DND-41 (cell line): Measurements from ENCODE around the gene ACAP3.

Source experiments
- ATAC-seq: fragments of 200-7000 bp; cut with Tn5 transposase; 3 replicates; pipeline ENCODE4 v1.9.1; 2021; ENCODE audit warnings: low read depth; ENCODE audit not compliant: insufficient read depth
- DNase-seq: peaks from one replicate; pipeline ENCODE4 v3.0.0-alpha.2; 2020
- H2AFZ ChIP-seq: 2 replicates; pipeline ENCODE4 v1.6.0; 2012; ENCODE audit warnings: low read depth, low read length
- H3K27ac ChIP-seq: 2 replicates; pipeline ENCODE4 v1.5.1; 2012; ENCODE audit warnings: low read length, inconsistent platforms
- H3K27me3 ChIP-seq: fragments of 200-600 bp; sonication (generic); 2 replicates; pipeline ENCODE4 v1.6.0; 2012; ENCODE audit warnings: low read length, mild to moderate bottlenecking, inconsistent platforms; ENCODE audit not compliant: insufficient read depth, poor library complexity
- H3K36me3 ChIP-seq: 2 replicates; pipeline ENCODE4 v1.5.1; 2012; ENCODE audit warnings: low read length, inconsistent platforms; ENCODE audit not compliant: insufficient read depth
- H3K4me1 ChIP-seq: 2 replicates; pipeline ENCODE4 v1.5.1; 2012; ENCODE audit warnings: mild to moderate bottlenecking, low read length; ENCODE audit not compliant: insufficient read depth
- H3K4me2 ChIP-seq: 2 replicates; pipeline ENCODE4 v1.6.0; 2012; ENCODE audit warnings: mild to moderate bottlenecking, moderate library complexity, low read length, inconsistent platforms; ENCODE audit not compliant: insufficient read depth
- H3K4me3 ChIP-seq, 2 experiments: fragments of 200-600 bp in 1 of 2; shearing (Covaris generic) in 1 of 2; 2 replicates each; pipeline ENCODE4 v1.5.1; 2012 to 2016; ENCODE audit warnings: inconsistent platforms in 2 of 2, low read length in 2 of 2, mild to moderate bottlenecking in 2 of 2, low read depth in 1 of 2, moderate library complexity in 1 of 2
- H3K79me2 ChIP-seq: 2 replicates; pipeline ENCODE4 v1.6.0; 2012; ENCODE audit warnings: low read length, inconsistent platforms; ENCODE audit not compliant: insufficient read depth
- H3K9ac ChIP-seq: 2 replicates; pipeline ENCODE4 v1.6.0; 2012; ENCODE audit warnings: low read depth, mild to moderate bottlenecking, inconsistent platforms, low read length, moderate library complexity
- H3K9me3 ChIP-seq: 2 replicates; pipeline ENCODE4 v1.5.1; 2012; ENCODE audit warnings: low read length, moderate library complexity, mild to moderate bottlenecking, inconsistent platforms; ENCODE audit not compliant: insufficient read depth, severe bottlenecking
- H4K20me1 ChIP-seq: 2 replicates; pipeline ENCODE4 v1.6.0; 2012; ENCODE audit warnings: low read length; ENCODE audit not compliant: insufficient read depth
- EZH2 ChIP-seq: IDR thresholded peaks from 3 replicates; pipeline ENCODE4 v1.6.1; 2012; ENCODE audit warnings: borderline replicate concordance, low read depth, mild to moderate bottlenecking, moderate library complexity, low read length, inconsistent platforms; ENCODE audit not compliant: severe bottlenecking
- TF ChIP-seq, protein P1 (sequence below): IDR thresholded peaks from 2 replicates; pipeline ENCODE4 v1.5.1; 2012; ENCODE audit warnings: borderline replicate concordance, low read length, moderate library complexity, mild to moderate bottlenecking; ENCODE audit not compliant: poor library complexity, severe bottlenecking; ENCODE audit errors: extremely low read depth

The ACAP3 gene

DNA sequence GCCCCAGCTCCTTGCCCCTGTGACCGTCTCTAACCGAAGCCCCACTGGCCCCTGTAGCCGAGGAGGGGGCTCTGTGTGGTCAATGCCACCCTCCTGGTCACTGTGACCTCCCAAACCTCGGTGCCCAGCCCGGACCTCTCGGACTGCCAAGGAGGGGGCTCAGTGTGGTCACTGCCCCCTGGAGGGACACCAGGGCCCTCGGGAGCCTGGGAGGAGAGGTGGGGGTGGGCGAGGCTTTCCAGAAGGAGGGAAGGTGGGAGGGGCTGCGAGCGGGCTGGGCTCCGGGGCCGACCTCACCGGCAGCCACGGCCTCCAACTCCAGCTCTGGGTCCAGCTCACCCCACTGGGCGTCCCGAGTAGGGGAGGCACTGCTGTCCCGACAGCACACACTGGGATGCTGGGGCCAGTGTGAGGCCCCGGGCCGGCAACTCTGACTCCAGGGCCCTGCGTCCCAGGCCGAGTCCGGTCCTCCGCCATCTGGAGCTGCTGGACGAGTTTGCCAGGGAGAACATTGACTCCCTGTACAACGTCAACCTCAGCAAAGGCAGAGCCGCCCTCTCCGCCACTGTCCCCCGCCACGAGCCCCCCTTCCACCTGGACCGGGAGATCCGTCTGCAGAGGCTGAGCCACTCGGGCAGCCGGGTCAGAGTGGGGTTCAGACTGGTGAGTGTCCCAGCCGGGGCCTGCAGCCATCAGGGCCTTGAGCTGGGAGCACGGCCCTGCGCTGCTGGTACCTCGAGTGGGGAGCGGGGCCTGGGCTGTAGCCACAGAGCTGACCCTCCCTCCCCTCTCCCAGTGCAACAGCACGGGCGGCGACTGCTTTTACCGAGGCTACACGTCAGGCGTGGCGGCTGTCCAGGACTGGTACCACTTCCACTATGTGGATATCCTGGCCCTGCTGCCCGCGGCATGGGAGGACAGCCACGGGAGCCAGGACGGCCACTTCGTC is 21.1 kb downstream of the ACAP3 start:
- H3K36me3 ChIP-seq = no peaks in the 10 kb centered on the region
- H2AFZ ChIP-seq = no peak overlapping the region
- H3K27me3 ChIP-seq = no peaks in the 10 kb centered on the region
- no peak for TF ChIP-seq EZH2
- TF ChIP-seq, protein P1, sequence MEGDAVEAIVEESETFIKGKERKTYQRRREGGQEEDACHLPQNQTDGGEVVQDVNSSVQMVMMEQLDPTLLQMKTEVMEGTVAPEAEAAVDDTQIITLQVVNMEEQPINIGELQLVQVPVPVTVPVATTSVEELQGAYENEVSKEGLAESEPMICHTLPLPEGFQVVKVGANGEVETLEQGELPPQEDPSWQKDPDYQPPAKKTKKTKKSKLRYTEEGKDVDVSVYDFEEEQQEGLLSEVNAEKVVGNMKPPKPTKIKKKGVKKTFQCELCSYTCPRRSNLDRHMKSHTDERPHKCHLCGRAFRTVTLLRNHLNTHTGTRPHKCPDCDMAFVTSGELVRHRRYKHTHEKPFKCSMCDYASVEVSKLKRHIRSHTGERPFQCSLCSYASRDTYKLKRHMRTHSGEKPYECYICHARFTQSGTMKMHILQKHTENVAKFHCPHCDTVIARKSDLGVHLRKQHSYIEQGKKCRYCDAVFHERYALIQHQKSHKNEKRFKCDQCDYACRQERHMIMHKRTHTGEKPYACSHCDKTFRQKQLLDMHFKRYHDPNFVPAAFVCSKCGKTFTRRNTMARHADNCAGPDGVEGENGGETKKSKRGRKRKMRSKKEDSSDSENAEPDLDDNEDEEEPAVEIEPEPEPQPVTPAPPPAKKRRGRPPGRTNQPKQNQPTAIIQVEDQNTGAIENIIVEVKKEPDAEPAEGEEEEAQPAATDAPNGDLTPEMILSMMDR = no peak
- H3K9ac ChIP-seq = no peak overlapping the region
- DNase-seq (no peak), ATAC-seq (no peak)
- no peak overlapping the region for H3K4me3 ChIP-seq
- H3K4me1 ChIP-seq = no peaks in the 10 kb centered on the region
- H3K79me2 ChIP-seq = no peaks in the 10 kb centered on the region
- H3K4me2 ChIP-seq = no peak overlapping the region
- no peaks in the 10 kb centered on the region for H3K9me3 ChIP-seq
- H3K27ac ChIP-seq = no peak overlapping the region
- no peaks in the 10 kb centered on the region for H4K20me1 ChIP-seq

DNA sequence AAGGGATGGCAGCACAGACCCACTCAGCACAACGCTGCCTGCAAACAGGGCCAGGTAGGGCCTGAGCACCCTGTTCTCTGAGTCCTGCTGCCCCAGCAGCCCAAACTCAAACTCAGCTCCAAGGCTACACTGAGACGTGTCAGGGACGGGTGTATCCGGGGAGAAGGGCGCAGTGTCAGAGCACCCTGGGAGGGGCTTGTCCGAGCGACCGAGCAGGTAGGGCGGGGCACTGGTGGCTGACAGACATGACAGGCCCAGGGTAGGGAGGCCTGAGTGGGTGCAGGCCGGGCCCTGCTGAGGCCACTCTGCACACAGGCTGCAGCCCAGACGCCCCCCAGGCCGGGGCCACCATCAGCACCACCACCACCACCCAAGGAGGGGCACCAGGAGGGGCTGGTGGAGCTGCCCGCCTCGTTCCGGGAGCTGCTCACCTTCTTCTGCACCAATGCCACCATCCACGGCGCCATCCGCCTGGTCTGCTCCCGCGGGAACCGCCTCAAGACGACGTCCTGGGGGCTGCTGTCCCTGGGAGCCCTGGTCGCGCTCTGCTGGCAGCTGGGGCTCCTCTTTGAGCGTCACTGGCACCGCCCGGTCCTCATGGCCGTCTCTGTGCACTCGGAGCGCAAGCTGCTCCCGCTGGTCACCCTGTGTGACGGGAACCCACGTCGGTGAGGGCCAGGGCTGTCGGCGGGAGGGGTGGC is 22.0 kb downstream of the ACAP3 start:
- Histone ChIP-seq H4K20me1 (no peaks in the 10 kb centered on the region), H3K79me2 (no peaks in the 10 kb centered on the region), H2AFZ (no peak overlapping the region), H3K27ac (no peak overlapping the region), H3K4me1 (no peaks in the 10 kb centered on the region), H3K27me3 (no peaks in the 10 kb centered on the region), H3K9ac (no peak overlapping the region), H3K4me3 (no peak overlapping the region), H3K36me3 (no peaks in the 10 kb centered on the region), H3K4me2 (no peak overlapping the region), H3K9me3 (no peaks in the 10 kb centered on the region)
- TF ChIP-seq EZH2 = no peak
- TF ChIP-seq, protein P1 = no peak
- DNase-seq (no peak), ATAC-seq (no peak)

DNA sequence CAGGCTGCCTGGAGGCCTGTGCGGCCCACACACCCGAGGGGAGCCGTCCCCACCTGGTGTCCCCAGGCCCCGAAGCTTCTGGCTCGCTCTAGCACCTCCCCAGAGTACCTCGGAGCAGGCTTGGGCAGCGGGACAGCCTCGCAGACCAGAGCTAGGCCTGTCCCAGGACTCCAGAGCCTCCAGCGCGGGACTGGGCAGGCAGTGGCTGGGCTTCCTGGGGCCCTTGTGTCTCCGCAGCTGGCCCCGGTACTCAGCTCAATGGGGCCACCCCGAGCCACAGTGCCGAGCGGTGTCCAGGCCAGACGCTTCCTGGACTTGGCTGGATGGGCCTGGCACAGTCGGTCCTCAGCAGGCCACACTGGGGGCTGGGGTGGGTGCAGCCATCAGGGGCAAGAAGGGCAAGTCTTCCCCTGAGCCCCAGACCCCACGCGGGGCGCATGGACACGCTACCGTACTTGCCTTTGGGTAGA is 22.6 kb downstream of the ACAP3 start:
- no peak overlapping the region for H2AFZ ChIP-seq
- H3K27me3 ChIP-seq = no peaks in the 10 kb centered on the region
- TF ChIP-seq, protein P1 = no peak
- no peak for TF ChIP-seq EZH2
- no peaks in the 10 kb centered on the region for H3K36me3 ChIP-seq
- H3K4me2 ChIP-seq = no peak overlapping the region
- H4K20me1 ChIP-seq = no peaks in the 10 kb centered on the region
- H3K79me2 ChIP-seq = no peaks in the 10 kb centered on the region
- no peak overlapping the region for H3K27ac ChIP-seq
- ATAC-seq (no peak), DNase-seq (no peak)
- H3K9ac ChIP-seq = no peak overlapping the region
- no peaks in the 10 kb centered on the region for H3K9me3 ChIP-seq
- H3K4me3 ChIP-seq = no peak overlapping the region
- H3K4me1 ChIP-seq = no peaks in the 10 kb centered on the region
